ENCODE measurements around the gene BIRC3.

DNA sequence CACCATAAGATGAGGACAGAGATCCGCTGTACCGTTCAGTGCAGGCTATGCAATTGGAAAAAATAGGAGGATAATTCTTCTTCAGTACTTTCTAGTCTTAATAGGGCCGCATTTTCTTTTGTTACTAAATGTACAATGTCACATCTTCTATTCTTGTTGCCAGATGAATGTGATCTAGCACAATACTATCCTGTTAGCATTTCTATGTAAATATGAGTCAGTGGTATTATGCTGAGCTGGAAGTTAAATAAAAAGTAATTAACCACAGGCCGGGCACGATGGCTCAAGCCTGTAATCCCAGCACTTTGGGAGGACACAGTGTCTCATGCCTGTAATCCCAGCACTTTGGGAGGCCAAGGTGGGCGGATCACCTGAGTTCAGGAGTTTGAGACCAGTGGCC lies 24.4 kb upstream of the BIRC3 start:
- TF ChIP-seq POLR2AphosphoS5 (IDR thresholded peaks at IDR 0.05) (no peak), CTCF (IDR thresholded peaks at IDR 0.05) (no peak), POLR2A (IDR thresholded peaks at IDR 0.05) (no peak), EP300 (IDR thresholded peaks at IDR 0.05) (no peak)

All from gastroesophageal sphincter (tissue), 3 donors.